Neural crest cell (in vitro differentiated cells): Measurements from ENCODE around the gene UNC5C. TPM values are rescaled to one million over a fixed set of nuclear protein-coding genes. Genes with fewer than 3 reads are reported as not detected.
A peak's percentile ranks its signal among the peaks of the same experiment; 100 is the strongest.

Experiments used
- DNase-seq: peaks from one replicate; pipeline ENCODE4 v3.0.0; 2021; ENCODE audit warnings: low read depth, mixed read lengths, low spot score
- H3K27ac Mint-ChIP-seq: one replicate; pipeline ENCODE4 v1.8.0; 2021; ENCODE audit warnings: mild to moderate bottlenecking, mixed read lengths; ENCODE audit not compliant: unreplicated experiment
- H3K27me3 Mint-ChIP-seq: 2 replicates; pipeline ENCODE4 v1.8.0; 2021; ENCODE audit warnings: low read depth, mild to moderate bottlenecking, mixed read lengths
- H3K36me3 Mint-ChIP-seq: 2 replicates; pipeline ENCODE4 v1.8.0; 2021; ENCODE audit warnings: low read depth, mild to moderate bottlenecking, mixed read lengths
- H3K4me1 Mint-ChIP-seq: 2 replicates; pipeline ENCODE4 v1.8.0; 2021; ENCODE audit warnings: mixed read lengths
- H3K4me3 Mint-ChIP-seq: one replicate; pipeline ENCODE4 v1.8.0; 2021; ENCODE audit warnings: mild to moderate bottlenecking, mixed read lengths
- H3K9me3 Mint-ChIP-seq: 2 replicates; pipeline ENCODE4 v1.8.0; 2021; ENCODE audit warnings: mixed read lengths
- total RNA-seq: library from RNA; stranded (reverse); gene quantifications from 2 replicates; pipeline ENCODE4 v1.2.1, GENCODE V29; 2021
- TF ChIP-seq, protein P1 (sequence below): fragments of 200-600 bp; sonication (generic); conservative IDR thresholded peaks from 2 replicates; pipeline ENCODE4 v1.5.0; 2021; ENCODE audit warnings: antibody characterized with exemption, mild to moderate bottlenecking

UNC5C gene
- total RNA-seq, 1 donor from 2014 or later: 6.5 TPM

DNA sequence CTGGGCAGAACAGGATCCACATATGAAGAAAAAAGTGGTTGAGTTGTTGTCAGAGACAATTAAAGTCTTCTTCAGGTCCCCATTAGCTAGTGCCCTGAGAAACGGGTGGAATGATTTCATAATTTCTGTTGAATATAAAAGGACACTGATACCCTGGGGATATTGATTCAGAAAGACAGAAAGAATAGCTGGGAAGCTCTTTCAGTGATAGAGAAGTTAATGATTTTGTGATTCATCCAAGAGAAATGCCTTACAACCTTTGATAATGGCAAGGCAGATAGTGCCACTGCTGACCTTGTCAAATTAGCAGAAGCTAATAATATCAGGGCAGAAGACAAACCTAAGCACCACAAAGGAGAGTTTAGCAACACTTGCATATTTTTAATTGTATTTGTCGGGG is 37.9 kb downstream of the UNC5C start:
- no peak overlapping the region for H3K27ac Mint-ChIP-seq

GRCh38 chr4:95510145-95510544 is 38.6 kb downstream of the UNC5C start:
- H3K9me3 Mint-ChIP-seq: peaks cover 2% of the 10 kb centered on the region

More for the DNA sequence above, 37.9 kb downstream of the UNC5C start:
- no peaks in the 10 kb centered on the region for H3K36me3 Mint-ChIP-seq
- H3K9me3 Mint-ChIP-seq: peaks cover 2% of the 10 kb centered on the region
- no peaks in the 10 kb centered on the region for H3K27me3 Mint-ChIP-seq
- TF ChIP-seq, protein P1, sequence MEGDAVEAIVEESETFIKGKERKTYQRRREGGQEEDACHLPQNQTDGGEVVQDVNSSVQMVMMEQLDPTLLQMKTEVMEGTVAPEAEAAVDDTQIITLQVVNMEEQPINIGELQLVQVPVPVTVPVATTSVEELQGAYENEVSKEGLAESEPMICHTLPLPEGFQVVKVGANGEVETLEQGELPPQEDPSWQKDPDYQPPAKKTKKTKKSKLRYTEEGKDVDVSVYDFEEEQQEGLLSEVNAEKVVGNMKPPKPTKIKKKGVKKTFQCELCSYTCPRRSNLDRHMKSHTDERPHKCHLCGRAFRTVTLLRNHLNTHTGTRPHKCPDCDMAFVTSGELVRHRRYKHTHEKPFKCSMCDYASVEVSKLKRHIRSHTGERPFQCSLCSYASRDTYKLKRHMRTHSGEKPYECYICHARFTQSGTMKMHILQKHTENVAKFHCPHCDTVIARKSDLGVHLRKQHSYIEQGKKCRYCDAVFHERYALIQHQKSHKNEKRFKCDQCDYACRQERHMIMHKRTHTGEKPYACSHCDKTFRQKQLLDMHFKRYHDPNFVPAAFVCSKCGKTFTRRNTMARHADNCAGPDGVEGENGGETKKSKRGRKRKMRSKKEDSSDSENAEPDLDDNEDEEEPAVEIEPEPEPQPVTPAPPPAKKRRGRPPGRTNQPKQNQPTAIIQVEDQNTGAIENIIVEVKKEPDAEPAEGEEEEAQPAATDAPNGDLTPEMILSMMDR: no peak
- peaks cover 23% of the 10 kb centered on the region for H3K4me1 Mint-ChIP-seq
- no peak for DNase-seq
- H3K4me3 Mint-ChIP-seq: no peak overlapping the region

GRCh38 chr4:95508421-95508820 is 40.4 kb downstream of the UNC5C start:
- H3K27me3 Mint-ChIP-seq: no peaks in the 10 kb centered on the region

More at GRCh38 chr4:95510145-95510544, 38.6 kb downstream of the UNC5C start:
- peaks cover 30% of the 10 kb centered on the region for H3K4me1 Mint-ChIP-seq
- TF ChIP-seq, protein P1: peak; percentile 83
- DNase-seq: no peak
- no peak overlapping the region for H3K27ac Mint-ChIP-seq
- H3K36me3 Mint-ChIP-seq: no peaks in the 10 kb centered on the region
- H3K27me3 Mint-ChIP-seq: no peaks in the 10 kb centered on the region
- no peak overlapping the region for H3K4me3 Mint-ChIP-seq

DNA sequence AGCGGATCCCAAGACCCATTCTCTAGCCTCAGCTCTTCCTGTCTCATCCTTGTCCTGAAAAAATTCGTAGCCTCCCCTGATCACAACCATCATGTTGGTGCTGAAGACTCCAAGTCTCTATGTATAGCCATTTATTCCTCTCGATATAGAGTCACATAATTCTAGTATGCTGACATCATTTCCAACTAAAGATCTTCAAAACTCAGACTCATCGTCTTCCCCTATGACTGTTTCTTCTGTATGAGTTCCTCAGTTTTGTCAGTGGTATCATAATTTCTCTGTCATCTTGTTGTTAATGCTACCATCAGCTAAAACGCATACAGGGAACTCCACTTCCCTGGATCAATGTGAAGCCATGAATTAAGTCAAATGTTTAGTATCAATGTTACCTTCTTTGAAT is 41.2 kb downstream of the UNC5C start:
- no peak overlapping the region for H3K4me3 Mint-ChIP-seq
- peaks cover 2% of the 10 kb centered on the region for H3K9me3 Mint-ChIP-seq
- H3K27me3 Mint-ChIP-seq: no peaks in the 10 kb centered on the region
- TF ChIP-seq, protein P1: no peak
- no peak overlapping the region for H3K27ac Mint-ChIP-seq
- no peak for DNase-seq
- H3K4me1 Mint-ChIP-seq: peaks cover 47% of the 10 kb centered on the region
- no peaks in the 10 kb centered on the region for H3K36me3 Mint-ChIP-seq

More at GRCh38 chr4:95508421-95508820, 40.4 kb downstream of the UNC5C start:
- TF ChIP-seq, protein P1: no peak
- no peak overlapping the region for H3K4me3 Mint-ChIP-seq
- peaks cover 47% of the 10 kb centered on the region for H3K4me1 Mint-ChIP-seq
- peaks cover 2% of the 10 kb centered on the region for H3K9me3 Mint-ChIP-seq
- no peak for DNase-seq
- no peaks in the 10 kb centered on the region for H3K36me3 Mint-ChIP-seq
- H3K27ac Mint-ChIP-seq: no peak overlapping the region

- no peak for DNase-seq
- peaks cover 47% of the 10 kb centered on the region for H3K4me1 Mint-ChIP-seq
- H3K9me3 Mint-ChIP-seq: peaks cover 2% of the 10 kb centered on the region
- H3K27me3 Mint-ChIP-seq: no peaks in the 10 kb centered on the region
- no peak overlapping the region for H3K27ac Mint-ChIP-seq
- H3K4me3 Mint-ChIP-seq: no peak overlapping the region
- no peaks in the 10 kb centered on the region for H3K36me3 Mint-ChIP-seq
- TF ChIP-seq, protein P1: no peak
These were observed 41.6 kb downstream of the UNC5C start for GRCh38 chr4:95507147-95507546.
